Amniotic epithelial cell (primary cell): ENCODE measurements around the gene WNT2B.

Experiments used
- DNase-seq: peaks from one replicate; pipeline ENCODE4 v3.0.0-alpha.2; 2010; ENCODE audit warnings: low read depth

The WNT2B gene

DNA sequence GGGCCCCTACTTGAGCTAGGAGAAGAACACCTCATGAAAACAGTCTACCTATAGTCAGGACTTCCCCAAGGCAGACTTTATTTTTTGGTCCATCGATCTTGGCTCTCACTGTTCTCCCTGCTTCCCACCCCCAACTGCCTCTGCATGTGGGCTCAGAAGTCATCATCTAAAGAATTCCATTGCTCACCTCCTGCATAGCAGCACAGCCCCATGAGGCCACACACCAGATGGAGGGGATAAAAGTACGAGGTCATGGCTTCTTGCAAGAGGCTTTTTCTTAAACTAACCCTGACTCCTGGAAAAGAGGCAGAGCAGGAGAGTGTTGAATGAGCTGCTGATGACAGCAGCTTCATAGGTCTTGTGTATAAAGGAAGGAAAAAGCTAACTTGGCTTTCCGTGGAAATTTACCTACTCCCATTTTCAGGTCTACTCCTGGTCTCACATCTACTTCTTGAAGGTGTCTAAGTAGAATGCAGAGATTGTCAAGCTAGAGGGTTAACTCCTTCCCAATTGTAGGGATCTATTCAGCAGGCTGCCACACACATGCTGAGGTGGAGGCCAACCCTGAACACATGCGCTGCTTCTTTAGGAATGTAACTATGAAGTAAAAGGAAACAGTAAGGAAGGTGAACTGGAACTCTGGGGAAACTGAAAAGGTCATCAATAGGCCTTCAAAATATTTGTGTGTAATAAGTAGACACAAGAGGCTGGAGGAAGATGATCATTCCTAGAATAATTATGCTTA lies 18.7 kb downstream of the WNT2B start:
- DNase-seq: peak; percentile 69

DNA sequence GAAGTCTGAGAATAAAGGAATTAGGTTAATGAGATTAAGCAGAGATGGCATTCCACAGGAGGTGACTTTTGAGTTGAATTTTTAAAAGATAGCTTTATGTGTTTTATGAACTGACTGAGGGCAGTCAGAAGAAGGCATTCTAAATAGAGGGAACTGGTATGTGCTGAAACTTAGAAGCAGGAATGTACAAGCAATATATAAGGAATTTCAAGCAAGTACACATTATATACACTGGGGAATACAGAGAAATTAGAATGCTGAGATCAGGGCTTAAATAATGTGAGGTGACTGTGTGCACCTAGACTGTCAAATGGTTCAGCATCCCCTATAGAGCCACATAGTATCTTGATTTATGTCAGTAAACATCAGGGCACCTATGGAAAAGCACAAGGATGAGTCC lies 19.3 kb downstream of the WNT2B start:
- DNase-seq: no peak

DNA sequence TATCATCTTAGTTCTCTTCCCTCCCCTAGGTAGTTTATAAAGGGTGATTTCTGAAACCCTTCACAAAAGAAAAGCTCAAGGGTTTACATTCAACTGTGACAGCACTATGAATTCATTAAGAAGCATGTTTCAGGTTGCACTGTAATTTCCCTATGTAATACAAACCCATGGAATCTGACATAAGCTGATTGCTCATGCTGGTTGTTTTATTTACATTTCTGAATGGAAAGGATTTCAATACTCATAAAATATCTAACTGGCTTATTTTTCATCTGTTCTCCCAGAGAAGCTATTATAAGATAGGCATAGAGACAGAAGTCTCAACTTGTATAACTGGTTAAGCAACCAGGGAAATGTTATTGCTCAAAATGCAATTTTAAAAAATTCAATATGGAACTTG lies 20.5 kb downstream of the WNT2B start:
- DNase-seq: no peak

DNA sequence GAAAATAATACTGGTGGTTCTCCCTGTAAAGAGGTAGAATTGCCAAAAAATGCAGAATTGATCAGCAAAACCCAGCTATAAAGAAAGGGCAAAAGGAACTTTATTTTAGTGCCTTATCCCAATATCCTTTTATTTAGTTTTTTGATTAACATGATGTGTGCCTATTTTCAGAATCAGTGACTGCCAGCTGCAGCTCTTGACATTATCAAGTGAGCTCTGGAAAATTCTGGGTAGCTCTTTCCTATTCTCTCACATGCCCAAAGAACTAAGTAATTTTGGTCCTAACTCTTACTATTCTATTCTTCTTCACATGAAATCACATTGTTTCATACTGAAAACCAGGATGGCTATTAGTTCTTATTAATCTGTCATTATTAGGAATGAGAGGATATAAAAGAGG lies 22.1 kb downstream of the WNT2B start:
- DNase-seq: no peak

DNA sequence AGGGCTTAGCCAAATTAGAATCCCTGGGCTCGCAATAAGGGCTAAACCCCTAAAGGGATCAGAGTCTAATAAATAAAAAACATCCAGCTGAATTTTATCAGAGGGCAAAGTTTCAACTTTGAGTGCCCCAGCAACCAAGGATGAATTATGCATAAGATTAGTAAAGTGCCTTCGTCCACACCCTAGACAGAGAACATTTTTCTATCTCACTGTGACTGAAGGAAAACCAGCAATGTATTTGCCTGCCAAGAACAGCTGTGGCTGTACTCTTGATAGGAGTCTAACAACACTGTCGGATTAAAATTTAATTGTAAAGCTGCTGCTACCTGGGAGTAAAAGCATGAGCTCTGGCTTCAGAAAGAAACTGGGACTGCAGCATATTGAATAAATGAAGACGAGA lies 23.3 kb downstream of the WNT2B start:
- DNase-seq: no peak

DNA sequence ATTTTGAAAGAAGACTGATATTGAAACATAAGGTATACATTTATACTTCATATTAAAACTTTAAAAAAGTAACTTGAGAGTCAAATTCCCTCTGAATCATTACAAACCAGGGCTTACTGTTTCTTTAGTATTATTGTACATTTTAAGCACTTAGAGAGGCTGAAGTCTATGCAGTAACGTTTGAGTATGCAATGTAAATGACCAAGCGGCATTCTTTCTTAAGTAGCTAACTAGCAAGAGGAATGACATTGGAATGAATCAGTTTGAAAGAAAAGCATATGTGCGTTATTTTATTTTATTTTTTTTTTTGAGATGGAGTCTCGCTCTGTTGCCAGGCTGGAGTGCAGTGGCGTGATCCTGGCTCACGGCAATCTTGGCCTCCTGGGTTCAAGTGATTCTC lies 24.3 kb downstream of the WNT2B start:
- peak; percentile 77 for DNase-seq

DNA sequence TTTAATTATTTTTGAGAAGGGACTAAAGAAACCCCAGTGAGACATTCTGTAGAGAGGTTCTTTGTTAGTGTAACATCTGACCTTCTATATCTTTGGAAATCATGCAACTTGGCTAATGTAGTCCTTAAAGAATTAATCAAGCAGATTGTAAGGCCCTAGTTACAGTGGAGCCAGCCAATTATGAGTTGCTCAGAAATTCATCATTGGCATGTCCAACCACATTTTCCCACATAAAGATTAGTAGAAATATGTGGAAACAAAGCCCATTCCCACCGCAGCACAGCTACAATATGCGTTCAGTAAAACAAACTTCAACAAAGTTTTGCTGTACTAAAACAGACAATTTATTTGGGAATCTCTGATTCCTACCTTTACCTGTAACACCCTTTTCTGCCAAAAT lies 27.8 kb downstream of the WNT2B start:
- peak; percentile 92 for DNase-seq

DNA sequence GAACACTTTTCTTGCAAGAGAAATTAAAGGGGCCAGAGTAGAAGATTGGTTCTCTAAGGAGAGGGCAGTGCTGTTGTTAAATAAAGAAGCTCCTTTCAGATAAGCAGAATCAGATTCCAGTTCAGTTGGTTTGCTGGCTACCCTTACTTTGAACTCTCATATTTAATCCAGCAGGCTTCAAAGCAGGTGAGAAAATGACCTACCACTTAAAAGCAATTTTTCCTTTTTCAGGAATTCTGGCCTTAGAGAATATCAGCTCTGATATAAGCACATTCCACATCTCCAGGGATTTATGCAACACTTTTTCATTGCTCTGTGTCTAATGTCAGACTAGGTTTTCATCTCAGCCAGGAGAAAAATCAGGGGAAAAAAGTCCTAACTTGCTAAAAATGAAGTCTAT lies 28.7 kb downstream of the WNT2B start:
- DNase-seq: peak; percentile 80

DNA sequence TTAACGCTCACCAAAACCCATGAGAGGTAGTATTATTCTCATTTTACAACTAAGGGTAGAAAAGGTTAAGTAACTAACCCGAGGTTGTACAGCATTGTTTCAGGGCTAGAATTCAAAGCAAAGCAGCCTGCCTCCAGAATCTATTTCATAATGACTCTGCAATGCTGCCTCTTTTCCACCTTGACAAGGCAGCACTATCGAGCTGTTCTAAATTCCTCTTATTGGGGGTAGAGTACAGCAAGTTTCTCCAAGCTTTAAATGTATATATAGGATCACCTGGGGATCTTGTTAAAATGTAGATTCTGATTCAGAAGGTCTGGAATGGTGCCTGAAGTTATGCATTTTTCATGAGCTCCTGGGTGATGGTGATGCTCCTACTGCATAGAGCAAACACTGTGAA lies 30.1 kb downstream of the WNT2B start:
- no peak for DNase-seq

DNA sequence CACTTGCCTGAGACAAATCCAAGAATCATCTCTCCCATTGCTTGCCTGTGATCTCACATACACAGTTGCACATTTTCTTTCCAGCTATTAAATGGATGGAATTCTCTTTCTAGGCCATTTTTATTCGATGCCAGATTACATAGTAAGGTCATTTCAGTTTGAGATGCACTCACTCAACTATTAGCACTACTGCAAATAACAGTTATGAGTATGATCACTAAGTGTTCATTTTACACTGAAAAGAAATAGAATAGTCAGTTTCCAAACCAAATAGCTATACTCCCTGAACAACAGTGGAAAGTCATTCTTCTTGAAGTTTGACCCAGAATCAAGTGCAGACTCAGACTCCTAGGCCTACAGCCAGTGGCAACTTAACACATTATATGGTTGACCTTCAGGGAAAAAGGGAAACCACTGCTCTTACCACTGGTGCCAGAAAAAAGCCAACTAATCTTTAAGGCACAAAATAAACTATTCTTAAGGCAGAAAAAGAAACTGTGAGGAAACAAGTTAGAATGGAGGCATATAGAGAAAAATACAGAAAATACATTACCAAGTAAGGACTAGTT lies 31.5 kb downstream of the WNT2B start:
- peak; percentile 64 for DNase-seq

DNA sequence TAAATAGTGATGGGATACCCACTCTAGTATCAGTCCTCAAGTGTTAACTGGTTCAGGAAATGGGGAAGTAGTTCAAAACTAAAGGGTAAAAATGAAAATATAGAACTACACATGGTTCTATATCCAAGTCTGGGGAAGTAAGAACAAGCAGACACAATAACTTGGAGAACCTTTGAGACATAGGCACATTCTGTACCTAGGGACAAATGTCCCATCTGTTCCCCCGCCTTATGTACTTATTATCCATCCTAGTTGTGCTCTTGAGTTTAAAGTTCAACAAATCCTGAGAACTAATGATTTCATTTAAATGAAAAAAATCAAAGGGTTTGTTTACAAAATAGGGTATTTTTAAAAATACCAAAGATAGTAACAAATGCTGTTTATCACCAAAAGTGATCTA lies 32.5 kb downstream of the WNT2B start:
- no peak for DNase-seq

DNA sequence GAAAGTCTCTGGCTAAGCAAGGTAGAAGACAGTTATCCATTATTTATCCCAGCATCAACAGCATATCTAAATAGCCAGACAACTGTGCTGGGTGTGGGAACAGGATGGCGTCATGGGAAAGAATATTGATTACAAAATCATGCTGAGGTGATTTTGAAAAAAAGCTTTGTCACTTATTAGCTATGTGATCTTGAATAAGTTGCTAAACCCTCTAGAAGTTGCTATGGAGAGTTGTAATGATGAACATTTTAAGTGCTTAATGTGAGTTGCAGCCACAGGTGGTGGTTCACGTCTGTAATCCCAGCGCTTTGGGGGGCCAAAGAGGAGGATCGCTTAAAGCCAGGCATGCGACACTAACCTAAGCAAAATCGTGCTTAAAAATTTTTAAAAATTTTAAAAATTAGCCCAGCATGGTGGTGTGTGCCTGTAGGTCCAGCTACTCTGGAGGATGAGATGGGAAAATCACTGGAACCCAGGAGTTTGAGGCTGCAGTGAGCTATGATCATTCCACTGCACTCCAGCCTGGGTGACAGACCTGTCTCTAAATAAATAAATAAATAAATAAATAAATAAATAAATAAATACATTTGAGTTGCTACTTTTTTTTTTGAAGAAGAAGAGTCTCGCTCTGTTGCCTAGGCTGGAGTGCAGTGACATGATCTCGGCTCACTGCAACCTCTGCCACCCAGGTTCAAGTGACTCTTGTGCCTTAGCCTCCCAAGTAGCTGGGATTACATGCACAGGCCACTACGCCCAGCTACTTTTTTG lies 33.6 kb downstream of the WNT2B start:
- no peak for DNase-seq

DNA sequence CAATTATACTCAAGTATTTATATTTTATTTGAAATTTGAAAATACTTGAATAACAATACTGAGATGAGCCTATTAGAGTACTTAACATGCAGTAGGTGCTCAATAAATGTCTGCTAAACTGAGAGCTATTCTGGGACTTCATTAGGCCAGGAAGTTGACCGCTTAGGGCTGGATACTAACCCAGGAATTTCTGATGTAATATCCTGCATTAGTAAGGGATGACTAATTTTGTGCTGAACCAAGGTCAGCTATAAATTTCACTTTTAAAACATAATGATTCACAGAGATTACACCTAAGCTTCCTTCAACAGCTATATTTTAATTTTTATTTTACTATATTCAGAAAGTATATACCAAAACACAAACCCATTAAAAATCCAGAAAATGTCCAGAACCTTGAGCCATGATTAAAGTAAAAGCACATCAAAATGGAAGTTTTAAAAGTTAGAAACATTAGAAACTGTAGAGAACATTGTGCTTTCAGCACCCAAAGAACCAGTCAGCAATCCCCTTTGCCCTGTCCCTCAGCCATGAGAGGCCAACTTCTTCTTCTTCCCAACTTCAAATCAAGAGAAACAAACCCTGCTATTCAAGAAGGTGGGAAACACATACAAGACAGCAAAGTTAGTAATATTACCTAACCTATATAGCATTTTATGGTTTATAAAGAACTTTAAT lies 35.4 kb downstream of the WNT2B start:
- peak; percentile 96 for DNase-seq

DNA sequence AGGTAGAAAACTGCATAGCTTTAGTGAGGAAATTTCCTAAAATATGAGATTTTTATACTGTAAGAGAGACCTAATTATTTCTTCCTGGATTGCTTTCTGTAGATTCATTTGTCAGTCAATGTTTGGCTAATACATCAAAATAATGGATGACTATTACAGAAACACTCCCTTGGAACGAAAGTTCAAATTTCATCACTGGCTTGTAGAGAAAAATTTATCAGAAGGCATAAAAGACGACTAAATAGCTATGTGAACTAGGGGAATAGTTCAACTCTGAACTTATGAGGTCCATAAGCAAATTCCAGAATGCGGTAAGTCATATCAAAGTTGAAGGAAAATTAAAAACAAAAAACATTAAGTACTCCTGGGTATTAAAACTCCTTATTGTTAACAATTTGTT lies 36.0 kb downstream of the WNT2B start:
- peak; percentile 85 for DNase-seq

DNA sequence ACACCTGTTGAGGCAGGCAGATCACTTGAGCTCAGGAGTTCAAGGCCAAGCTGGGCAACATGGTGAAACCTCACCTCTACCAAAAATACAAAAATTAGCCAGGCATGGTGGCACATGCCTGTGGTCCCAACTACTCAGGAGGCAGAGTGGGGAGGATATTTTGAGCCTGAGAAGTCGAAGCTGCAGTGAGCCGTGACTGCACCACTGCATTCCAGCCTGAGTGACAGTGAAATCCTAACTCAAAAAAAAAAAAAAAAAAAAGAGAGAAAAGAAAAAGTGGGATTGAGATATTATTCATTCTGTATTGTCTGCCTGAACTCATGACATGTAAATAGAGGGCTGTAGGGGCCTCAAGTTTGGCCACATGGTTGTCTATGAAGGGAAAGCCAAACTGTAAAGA lies 37.3 kb downstream of the WNT2B start:
- DNase-seq: no peak

DNA sequence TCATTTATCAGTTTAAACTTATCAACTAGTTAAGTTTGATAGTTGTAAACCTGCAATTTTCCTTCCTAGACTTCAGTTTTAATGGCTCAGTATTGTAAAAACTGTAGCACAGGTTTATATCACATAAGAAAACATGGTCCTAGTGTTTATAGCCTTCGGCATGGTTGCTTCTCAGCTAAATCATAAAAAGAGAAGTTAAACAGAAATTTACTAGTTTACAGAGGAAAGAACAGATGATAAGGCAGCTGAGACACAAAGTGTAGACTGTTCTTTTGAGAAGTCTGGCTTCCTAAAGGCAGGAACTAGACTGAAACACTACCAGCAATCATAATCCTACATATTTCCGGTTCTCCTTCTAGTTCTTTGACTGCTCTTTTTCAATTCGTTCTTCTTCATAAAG lies 39.8 kb downstream of the WNT2B start:
- no peak for DNase-seq

DNA sequence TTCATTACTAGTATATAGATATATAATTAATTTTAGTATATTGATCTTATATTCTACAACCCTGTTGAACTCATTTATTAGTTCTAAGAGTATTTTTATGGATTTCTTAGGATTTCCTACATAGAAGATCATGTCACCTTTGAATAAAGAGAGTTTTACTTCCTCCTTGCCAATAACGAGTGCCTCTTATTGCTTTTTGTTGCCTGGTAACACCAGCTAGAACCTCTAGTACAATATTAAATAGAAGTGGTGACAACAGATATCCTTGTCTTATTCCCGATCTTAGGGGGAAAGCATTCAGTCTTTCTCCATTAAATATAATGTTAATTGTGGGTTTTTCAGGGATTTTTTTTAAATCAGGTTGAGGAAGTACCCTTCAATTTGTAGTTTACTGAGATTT lies 40.8 kb downstream of the WNT2B start:
- no peak for DNase-seq

DNA sequence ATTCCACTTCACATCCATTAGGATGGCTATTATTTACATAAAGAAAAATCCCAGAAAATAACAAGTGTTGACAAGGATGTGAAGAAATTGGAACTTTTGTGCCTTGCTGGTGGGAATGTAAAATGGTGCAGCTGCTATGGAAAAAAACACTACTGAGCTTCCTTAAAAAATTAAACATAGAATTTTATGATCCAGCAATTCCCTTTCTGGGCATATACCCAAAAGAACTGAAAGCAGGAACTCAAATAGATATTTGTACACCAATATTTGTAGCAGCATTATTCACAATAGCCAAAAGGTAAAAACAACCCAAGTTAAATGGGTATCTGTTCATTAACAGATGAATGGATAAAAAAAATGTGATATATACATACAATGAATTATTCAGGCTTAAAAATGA lies 45.6 kb downstream of the WNT2B start:
- DNase-seq: no peak

DNA sequence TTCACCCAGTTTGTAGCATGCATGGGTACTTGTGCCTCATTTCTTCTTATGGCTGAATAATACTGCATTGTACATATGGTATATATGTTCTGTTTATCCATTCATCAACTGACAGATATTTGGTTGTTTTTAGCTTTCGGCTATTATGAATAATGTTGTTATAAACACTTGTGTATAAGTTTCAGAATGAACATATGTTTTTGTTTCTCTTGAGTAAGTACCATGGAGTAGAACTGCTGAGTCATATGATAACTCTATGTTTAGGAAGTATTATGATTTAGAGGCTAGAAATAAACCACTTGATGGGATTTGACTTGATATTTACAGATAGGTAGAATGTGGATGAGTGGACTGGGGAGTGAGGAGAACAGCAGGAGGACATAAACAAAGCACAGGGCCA lies 48.6 kb downstream of the WNT2B start:
- DNase-seq: peak; percentile 79

DNA sequence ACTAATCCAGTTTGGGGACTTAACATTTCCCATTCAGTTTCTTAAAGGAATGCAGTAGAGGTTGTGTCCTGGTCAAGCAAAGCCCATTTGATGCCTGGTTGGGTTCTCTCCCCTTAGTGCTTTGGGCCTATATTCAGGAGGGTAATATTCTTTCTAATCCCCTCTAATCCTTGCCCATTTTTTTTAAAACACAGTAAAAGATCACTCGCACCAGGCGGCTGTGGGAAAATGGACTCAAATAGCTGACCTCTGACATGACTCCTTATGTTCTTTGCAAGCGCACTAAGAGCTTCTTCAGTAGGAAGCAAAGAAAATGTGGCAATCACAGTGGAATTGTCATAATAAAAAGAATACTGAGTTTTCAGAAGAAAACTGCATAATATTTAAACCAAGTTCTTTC lies 49.9 kb downstream of the WNT2B start:
- DNase-seq: no peak

DNA sequence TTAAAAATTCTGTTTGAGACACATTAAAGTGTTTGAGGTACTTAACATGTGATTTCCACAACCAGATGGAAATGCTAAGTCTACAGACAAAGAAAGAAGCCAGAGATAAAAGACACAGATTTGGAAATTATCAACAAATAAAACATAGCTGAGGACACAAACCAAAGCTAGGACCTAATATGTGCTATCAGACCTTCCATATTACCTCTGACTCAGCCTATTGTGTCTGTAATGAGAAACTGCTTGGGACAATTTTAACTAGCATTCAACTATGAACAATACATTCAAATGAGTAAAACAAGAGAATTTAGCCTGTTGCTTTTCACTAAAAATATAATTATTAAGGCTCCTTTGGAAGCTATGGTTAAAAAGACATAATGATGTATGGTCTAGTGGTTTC lies 54.6 kb downstream of the WNT2B start:
- DNase-seq: no peak

DNA sequence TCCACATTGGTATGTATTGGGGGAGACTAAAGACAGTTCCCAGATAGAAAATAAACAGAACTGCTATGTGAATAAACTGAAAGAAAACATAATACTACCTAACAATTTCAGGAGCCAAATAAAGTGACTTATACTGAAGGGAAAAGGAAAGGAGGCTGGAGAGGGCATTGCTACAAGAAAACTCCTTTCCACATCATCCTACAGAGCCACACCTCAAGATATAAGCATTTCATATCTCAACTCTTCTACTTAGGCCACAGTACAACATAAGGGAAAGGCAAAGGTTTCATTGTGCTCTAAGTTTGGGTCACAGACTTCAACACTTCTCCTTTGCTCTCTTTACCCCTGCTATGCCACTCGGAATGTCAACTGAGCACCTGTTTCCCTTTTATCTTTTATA lies 55.3 kb downstream of the WNT2B start:
- no peak for DNase-seq

DNA sequence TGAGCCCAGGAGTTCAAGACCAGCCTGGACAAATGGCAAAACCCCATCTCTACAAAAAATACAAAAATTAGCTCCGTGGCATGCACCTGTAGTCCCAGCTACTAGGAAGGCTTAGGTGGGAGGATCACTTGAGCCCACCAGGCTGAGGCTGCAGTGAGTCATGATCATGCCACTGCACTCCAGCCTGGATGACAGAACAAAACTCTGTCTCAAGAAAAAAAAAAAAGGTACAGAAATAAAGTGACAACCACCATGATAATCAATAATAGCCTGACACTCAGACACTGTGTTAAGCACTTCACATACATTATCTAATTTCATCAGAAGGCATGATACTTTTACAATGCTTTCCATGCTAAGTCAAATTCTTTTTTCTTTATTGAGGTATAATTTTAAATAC lies 57.0 kb downstream of the WNT2B start:
- no peak for DNase-seq
